GM12872 (cell line): ENCODE data around the gene HLA-DPA1.

Experiments used
- CTCF ChIP-seq: IDR thresholded peaks from 3 replicates; pipeline ENCODE4 v1.5.1; 2011; ENCODE audit warnings: low read depth, mild to moderate bottlenecking, low read length, moderate library complexity; ENCODE audit not compliant: insufficient read depth

HLA-DPA1 gene

GRCh38 chr6:33071569-33071968 lies 1.9 kb downstream of the HLA-DPA1 start:
- no peak for TF ChIP-seq CTCF

GRCh38 chr6:33070909-33071308 lies 2.5 kb downstream of the HLA-DPA1 start:
- no peak for TF ChIP-seq CTCF

GRCh38 chr6:33069021-33069738 lies 4.3 kb downstream of the HLA-DPA1 start:
- peak; percentile 33; the same call in 2 of the 3 replicates for TF ChIP-seq CTCF

GRCh38 chr6:33066917-33067521 lies 6.4 kb downstream of the HLA-DPA1 start:
- TF ChIP-seq CTCF = no peak

- no peak for TF ChIP-seq CTCF
Observed at GRCh38 chr6:33065312-33065711, 8.1 kb downstream of the HLA-DPA1 start.

- no peak for TF ChIP-seq CTCF
Observed at GRCh38 chr6:33064723-33065122, 8.7 kb downstream of the HLA-DPA1 start.

GRCh38 chr6:33061987-33062386 lies 11.5 kb downstream of the HLA-DPA1 start:
- TF ChIP-seq CTCF = no peak
